ENCODE measurements around the gene ACAA1. TPM values are rescaled to one million over a fixed set of nuclear protein-coding genes. Genes with fewer than 3 reads are reported as not detected.

ACAA1 gene
- total RNA-seq, 2 donors from 2014 or later = 40.1 to 43.7 TPM

DNA sequence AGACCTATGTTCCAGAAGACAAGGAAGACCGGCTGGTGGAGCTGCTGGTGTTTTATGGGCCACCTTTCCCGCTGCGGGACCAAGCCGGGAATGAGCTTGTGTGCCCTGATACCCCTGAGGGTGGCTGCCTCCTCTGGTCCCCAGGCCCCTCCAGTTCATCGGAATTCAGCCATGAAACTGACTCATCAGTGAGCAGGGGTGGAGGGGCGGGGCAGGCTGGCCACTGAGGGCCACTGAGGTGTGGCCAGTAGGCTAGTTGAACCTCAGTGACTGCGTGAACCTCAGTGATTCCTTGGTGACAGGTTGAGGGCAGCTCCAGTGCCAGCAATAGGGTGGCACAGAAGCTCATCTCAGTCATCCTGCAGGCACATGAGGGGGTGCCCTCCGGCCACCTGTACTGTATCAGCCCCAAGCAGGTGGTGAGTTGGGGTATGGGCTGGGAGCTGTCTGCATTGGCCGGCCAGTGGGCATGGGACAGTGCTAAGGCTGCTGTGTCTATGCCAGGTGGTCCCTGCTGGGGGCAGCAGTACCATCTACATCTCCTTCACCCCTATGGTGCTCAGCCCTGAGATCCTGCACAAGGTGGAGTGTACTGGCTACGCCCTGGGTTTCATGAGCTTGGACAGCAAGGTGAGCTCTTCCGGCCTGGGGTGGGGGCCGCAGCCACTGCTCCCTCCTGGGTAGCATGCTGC, 20.3 kb downstream of the ACAA1 start:
- Mint-ChIP-seq H3K36me3 (ENCODE audit: low read depth) (peaks cover 19% of the 10 kb centered on the region), H3K27ac (no peak overlapping the region), H3K27me3 (ENCODE audit: insufficient read depth) (peaks cover 9% of the 10 kb centered on the region), H3K9me3 (no peaks in the 10 kb centered on the region), H3K4me1 (no peaks in the 10 kb centered on the region), H3K4me3 (no peak overlapping the region)
- Histone ChIP-seq H3K27ac (ENCODE audit: low read depth, low read length) (no peak overlapping the region), H3K4me1 (ENCODE audit: control insufficient read depth, insufficient read depth, low read length) (no peaks in the 10 kb centered on the region), H3K4me3 (ENCODE audit: low read length) (no peak overlapping the region), H3K9me3 (ENCODE audit: control insufficient read depth, low read length) (no peaks in the 10 kb centered on the region), H3K27me3 (ENCODE audit: control insufficient read depth, insufficient read depth, low read length, poor library complexity, severe bottlenecking) (no peaks in the 10 kb centered on the region), H3K9ac (ENCODE audit: extremely low read depth, low read length, poor library complexity, severe bottlenecking) (no peak overlapping the region), H3K36me3 (ENCODE audit: control insufficient read depth, insufficient read depth, low read length) (peaks cover 11% of the 10 kb centered on the region)
- no peak for DNase-seq
- 96 to 100% methylated on average over 10 to 12 of the region's 12 CpGs for WGBS, 2 experiments (ENCODE audit: insufficient coverage in 1 of 2, insufficient read length in 1 of 2)
- no peak for TF ChIP-seq CTCF (conservative IDR thresholded peaks at IDR 0.05)

- no peak for TF ChIP-seq CTCF (conservative IDR thresholded peaks at IDR 0.05)
- no peak overlapping the region for H3K4me3 ChIP-seq (ENCODE audit: low read length)
- no peaks in the 10 kb centered on the region for H3K27me3 ChIP-seq (ENCODE audit: control insufficient read depth, insufficient read depth, low read length, poor library complexity, severe bottlenecking)
- no peak overlapping the region for H3K9ac ChIP-seq (ENCODE audit: extremely low read depth, low read length, poor library complexity, severe bottlenecking)
- H3K4me1 Mint-ChIP-seq = no peaks in the 10 kb centered on the region
- no peaks in the 10 kb centered on the region for H3K4me1 ChIP-seq (ENCODE audit: control insufficient read depth, insufficient read depth, low read length)
- H3K9me3 Mint-ChIP-seq = no peaks in the 10 kb centered on the region
- peaks cover 11% of the 10 kb centered on the region for H3K36me3 ChIP-seq (ENCODE audit: control insufficient read depth, insufficient read depth, low read length)
- H3K27ac ChIP-seq (ENCODE audit: low read depth, low read length) = no peak overlapping the region
- H3K27ac Mint-ChIP-seq = no peak overlapping the region
- WGBS, 2 experiments (ENCODE audit: insufficient coverage in 1 of 2, insufficient read length in 1 of 2) = 91 to 100% methylated on average over 3 to 9 of the region's 9 CpGs
- H3K36me3 Mint-ChIP-seq (ENCODE audit: low read depth) = peaks cover 16% of the 10 kb centered on the region
- H3K27me3 Mint-ChIP-seq (ENCODE audit: insufficient read depth) = peaks cover 9% of the 10 kb centered on the region
- DNase-seq = peak; percentile 36
- H3K9me3 ChIP-seq (ENCODE audit: control insufficient read depth, low read length) = no peaks in the 10 kb centered on the region
- no peak overlapping the region for H3K4me3 Mint-ChIP-seq
These were observed 21.1 kb downstream of the ACAA1 start for GRCh38 chr3:38115645-38116427.

DNA sequence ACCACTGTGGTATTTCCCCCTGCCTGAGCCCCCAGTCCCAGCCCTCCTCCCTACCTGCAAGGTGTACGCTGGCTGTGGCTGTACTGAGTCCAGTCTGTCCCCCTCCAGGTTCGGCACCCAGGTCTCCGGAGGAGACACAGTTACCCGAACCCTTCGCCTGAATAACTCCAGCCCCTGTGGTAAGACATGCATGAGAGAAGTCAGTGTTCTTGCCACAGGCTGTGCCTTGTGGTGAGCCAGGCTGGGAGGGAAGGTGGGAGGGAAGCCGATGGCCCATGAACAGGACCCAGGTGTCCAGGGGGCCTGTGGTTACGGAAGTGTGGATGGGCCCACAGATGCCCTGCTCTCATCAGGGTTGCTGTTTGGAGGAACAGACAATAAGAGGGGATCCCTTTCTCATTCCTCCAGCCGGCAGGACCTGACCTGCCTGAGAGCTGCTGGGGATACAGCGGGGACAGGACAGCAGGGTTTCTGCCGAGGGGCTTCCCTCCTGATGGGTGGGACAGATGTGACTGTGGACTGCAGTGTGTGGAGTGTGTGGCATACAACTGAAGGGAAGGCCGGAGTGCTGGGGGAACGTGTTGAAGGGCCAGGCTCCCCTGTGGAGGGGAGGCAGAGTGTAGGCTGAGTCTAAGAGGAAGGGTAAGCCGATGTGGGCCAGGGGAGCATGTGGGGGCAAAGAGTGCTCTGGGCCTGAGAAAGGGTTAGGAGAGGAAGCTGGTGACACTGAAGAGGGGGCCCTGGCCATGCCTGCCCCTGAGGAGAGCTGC, 21.9 kb downstream of the ACAA1 start:
- no peak overlapping the region for H3K27ac Mint-ChIP-seq

More for the DNA sequence above, 21.9 kb downstream of the ACAA1 start:
- Histone ChIP-seq H3K9ac (ENCODE audit: extremely low read depth, low read length, poor library complexity, severe bottlenecking) (no peak overlapping the region), H3K4me1 (ENCODE audit: control insufficient read depth, insufficient read depth, low read length) (no peaks in the 10 kb centered on the region), H3K27ac (ENCODE audit: low read depth, low read length) (no peak overlapping the region), H3K27me3 (ENCODE audit: control insufficient read depth, insufficient read depth, low read length, poor library complexity, severe bottlenecking) (no peaks in the 10 kb centered on the region), H3K9me3 (ENCODE audit: control insufficient read depth, low read length) (no peaks in the 10 kb centered on the region), H3K4me3 (ENCODE audit: low read length) (no peak overlapping the region), H3K36me3 (ENCODE audit: control insufficient read depth, insufficient read depth, low read length) (peaks cover 5% of the 10 kb centered on the region)
- Mint-ChIP-seq H3K4me3 (no peak overlapping the region), H3K4me1 (no peaks in the 10 kb centered on the region), H3K27me3 (ENCODE audit: insufficient read depth) (peaks cover 9% of the 10 kb centered on the region), H3K9me3 (no peaks in the 10 kb centered on the region), H3K36me3 (ENCODE audit: low read depth) (peaks cover 9% of the 10 kb centered on the region)
- peak; percentile 41 for DNase-seq
- WGBS, 2 experiments (ENCODE audit: insufficient coverage in 1 of 2, insufficient read length in 1 of 2) = 90 to 93% methylated on average over 11 to 13 of the region's 13 CpGs
- TF ChIP-seq CTCF (conservative IDR thresholded peaks at IDR 0.05) = no peak
